Measurements from ENCODE around the gene GLI2.

- TF ChIP-seq POLR2A (IDR thresholded peaks at IDR 0.05; ENCODE audit: low read depth) (no peak), CTCF (IDR thresholded peaks at IDR 0.05) (no peak), EP300 (IDR thresholded peaks at IDR 0.05) (no peak), POLR2AphosphoS5 (IDR thresholded peaks at IDR 0.05) (no peak)
These were observed 13.1 kb downstream of the GLI2 start for GRCh38 chr2:120748741-120749140.
